ENCODE measurements around the gene FMNL2.
A peak's percentile ranks its signal among the peaks of the same experiment; 100 is the strongest.

FMNL2 gene

GRCh38 chr2:152611458-152612231 is 276.7 kb downstream of the FMNL2 start:
- DNase-seq = peak in 4 of 51 donors; percentile 11 to 39 (median 16)

GRCh38 chr2:152613235-152613634 is 278.3 kb downstream of the FMNL2 start:
- no peak for DNase-seq

- DNase-seq = no peak
Measured at GRCh38 chr2:152615177-152615576, 280.2 kb downstream of the FMNL2 start.

GRCh38 chr2:152617456-152618192 is 282.6 kb downstream of the FMNL2 start:
- DNase-seq = no peak

- DNase-seq = no peak
Measured at GRCh38 chr2:152618193-152618564, 283.2 kb downstream of the FMNL2 start.

- peak in 1 of 51 donors; percentile 25 for DNase-seq
Measured at GRCh38 chr2:152620208-152620607, 285.2 kb downstream of the FMNL2 start.

- DNase-seq = no peak
Measured at GRCh38 chr2:152620985-152621384, 286.0 kb downstream of the FMNL2 start.

GRCh38 chr2:152622219-152622618 is 287.2 kb downstream of the FMNL2 start:
- DNase-seq = no peak

- peak in 6 of 51 donors; percentile 4 to 25 (median 14) for DNase-seq
Measured at GRCh38 chr2:152623076-152623740, 288.2 kb downstream of the FMNL2 start.

- DNase-seq = no peak
Measured at GRCh38 chr2:152623775-152624174, 288.8 kb downstream of the FMNL2 start.

- no peak for DNase-seq
Measured at GRCh38 chr2:152624805-152625204, 289.8 kb downstream of the FMNL2 start.

- no peak for DNase-seq
Measured at GRCh38 chr2:152626911-152627339, 292.0 kb downstream of the FMNL2 start.

GRCh38 chr2:152627351-152627957 is 292.5 kb downstream of the FMNL2 start:
- DNase-seq = peak in 2 of 51 donors; percentile 5 to 57

- no peak for DNase-seq
Measured at GRCh38 chr2:152629202-152629601, 294.2 kb downstream of the FMNL2 start.

- no peak for DNase-seq
Measured at GRCh38 chr2:152630466-152630865, 295.5 kb downstream of the FMNL2 start.

GRCh38 chr2:152632736-152633135 is 297.8 kb downstream of the FMNL2 start:
- DNase-seq = no peak

- peak in 36 of 51 donors; percentile 4 to 69 (median 28) for DNase-seq
Measured at GRCh38 chr2:152635635-152636298, 300.8 kb downstream of the FMNL2 start.

GRCh38 chr2:152637251-152637650 is 302.3 kb downstream of the FMNL2 start:
- no peak for DNase-seq

- no peak for DNase-seq
Measured at GRCh38 chr2:152638056-152638455, 303.1 kb downstream of the FMNL2 start.

GRCh38 chr2:152638590-152638989 is 303.6 kb downstream of the FMNL2 start:
- no peak for DNase-seq

GRCh38 chr2:152644189-152644873 is 309.4 kb downstream of the FMNL2 start:
- no peak for DNase-seq
